ENCODE data around the gene TCEA2.

DNA sequence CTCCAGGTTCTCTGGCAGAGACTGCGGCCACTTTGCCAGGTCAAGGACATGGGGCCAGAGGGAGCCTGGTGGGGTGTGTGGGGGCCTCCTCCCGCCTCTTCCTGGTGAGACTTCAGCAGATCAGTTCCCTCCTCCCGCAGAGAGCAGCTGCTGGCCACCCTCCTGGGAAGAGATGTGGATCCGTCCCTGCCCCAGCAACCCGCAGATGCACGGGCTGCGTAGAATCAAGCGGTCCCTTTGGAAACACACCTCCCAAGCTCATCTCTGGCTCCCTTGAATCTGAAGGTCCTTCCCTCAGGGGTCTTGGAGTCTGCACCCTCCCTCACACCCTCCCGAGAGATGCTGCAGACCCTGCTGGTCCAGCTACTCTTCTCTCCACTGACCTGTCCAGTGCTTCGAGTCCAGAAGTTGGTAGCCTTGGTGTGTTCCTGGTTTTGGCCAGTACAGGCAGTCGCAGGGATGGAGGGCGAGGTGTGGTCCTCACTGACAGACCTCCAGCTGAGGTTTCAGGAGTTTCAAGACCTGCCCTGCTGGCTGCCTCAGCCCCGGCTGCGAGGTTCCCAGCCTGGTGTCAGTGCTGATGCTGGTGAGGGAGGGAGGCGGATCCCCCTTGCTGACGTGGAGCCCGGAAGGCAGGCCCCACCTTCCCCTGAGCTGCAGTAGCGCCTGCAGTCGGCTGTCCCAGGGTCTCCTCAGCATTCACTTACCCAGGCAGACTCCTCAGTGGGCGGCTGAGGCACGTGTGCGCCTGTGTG lies 44.2 kb downstream of the TCEA2 start, which contains the start of gene NPBWR2:
- no peak for TF ChIP-seq POLR2AphosphoS5 (IDR thresholded peaks at IDR 0.05)
- TF ChIP-seq, protein P1, sequence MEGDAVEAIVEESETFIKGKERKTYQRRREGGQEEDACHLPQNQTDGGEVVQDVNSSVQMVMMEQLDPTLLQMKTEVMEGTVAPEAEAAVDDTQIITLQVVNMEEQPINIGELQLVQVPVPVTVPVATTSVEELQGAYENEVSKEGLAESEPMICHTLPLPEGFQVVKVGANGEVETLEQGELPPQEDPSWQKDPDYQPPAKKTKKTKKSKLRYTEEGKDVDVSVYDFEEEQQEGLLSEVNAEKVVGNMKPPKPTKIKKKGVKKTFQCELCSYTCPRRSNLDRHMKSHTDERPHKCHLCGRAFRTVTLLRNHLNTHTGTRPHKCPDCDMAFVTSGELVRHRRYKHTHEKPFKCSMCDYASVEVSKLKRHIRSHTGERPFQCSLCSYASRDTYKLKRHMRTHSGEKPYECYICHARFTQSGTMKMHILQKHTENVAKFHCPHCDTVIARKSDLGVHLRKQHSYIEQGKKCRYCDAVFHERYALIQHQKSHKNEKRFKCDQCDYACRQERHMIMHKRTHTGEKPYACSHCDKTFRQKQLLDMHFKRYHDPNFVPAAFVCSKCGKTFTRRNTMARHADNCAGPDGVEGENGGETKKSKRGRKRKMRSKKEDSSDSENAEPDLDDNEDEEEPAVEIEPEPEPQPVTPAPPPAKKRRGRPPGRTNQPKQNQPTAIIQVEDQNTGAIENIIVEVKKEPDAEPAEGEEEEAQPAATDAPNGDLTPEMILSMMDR (IDR thresholded peaks at IDR 0.05), result no peak
- no peak for TF ChIP-seq POLR2A (IDR thresholded peaks at IDR 0.05)
- TF ChIP-seq EP300 (IDR thresholded peaks at IDR 0.05; ENCODE audit: low read depth), result no peak
